ENCODE measurements around the gene KDM4C. TPM values are rescaled to one million over a fixed set of nuclear protein-coding genes. Genes with fewer than 3 reads are reported as not detected.

Gene KDM4C
- total RNA-seq, 4 donors from 2014 or later, result 32.3 to 41.4 (median 35.3) TPM

DNA sequence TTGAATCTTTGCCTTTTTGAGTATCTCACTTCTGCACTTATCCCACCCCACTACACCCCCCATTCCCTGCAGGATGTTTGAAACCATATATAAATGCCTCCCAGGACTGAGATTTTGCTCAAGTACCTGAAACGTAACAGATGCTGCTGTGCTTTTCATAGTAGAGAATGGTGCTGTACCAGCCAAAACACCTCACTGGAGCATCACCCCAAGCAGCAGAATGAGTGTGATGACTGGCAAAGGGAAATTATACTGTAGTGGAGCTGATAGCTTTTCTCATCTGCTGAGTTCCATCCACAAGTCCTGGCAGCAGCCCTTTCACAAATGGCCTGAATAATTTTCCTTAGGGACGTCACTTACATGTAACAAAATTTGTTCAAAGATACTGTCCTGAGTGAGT lies 246.1 kb downstream of the KDM4C start:
- 89 to 92% methylated on average over 2 of the region's 2 CpGs for WGBS, 2 donors
- TF ChIP-seq POLR2A (IDR thresholded peaks at IDR 0.05), result no peak
- TF ChIP-seq, protein P1, sequence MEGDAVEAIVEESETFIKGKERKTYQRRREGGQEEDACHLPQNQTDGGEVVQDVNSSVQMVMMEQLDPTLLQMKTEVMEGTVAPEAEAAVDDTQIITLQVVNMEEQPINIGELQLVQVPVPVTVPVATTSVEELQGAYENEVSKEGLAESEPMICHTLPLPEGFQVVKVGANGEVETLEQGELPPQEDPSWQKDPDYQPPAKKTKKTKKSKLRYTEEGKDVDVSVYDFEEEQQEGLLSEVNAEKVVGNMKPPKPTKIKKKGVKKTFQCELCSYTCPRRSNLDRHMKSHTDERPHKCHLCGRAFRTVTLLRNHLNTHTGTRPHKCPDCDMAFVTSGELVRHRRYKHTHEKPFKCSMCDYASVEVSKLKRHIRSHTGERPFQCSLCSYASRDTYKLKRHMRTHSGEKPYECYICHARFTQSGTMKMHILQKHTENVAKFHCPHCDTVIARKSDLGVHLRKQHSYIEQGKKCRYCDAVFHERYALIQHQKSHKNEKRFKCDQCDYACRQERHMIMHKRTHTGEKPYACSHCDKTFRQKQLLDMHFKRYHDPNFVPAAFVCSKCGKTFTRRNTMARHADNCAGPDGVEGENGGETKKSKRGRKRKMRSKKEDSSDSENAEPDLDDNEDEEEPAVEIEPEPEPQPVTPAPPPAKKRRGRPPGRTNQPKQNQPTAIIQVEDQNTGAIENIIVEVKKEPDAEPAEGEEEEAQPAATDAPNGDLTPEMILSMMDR (IDR thresholded peaks at IDR 0.05), result no peak
- intact Hi-C loops (cut with DNase I; ENCODE audit: low total_unique reads), result no loop called here
- H3K4me3 ChIP-seq (ENCODE audit: low read depth, poor library complexity, severe bottlenecking), result no peak overlapping the region
- no peak for DNase-seq (ENCODE audit: low spot score in 2 of 2)

- H3K4me3 ChIP-seq (ENCODE audit: low read depth, poor library complexity, severe bottlenecking), result no peak overlapping the region
- DNase-seq (ENCODE audit: low spot score in 2 of 2), result no peak
- TF ChIP-seq, protein P1 (IDR thresholded peaks at IDR 0.05), result no peak
- TF ChIP-seq POLR2A (IDR thresholded peaks at IDR 0.05), result no peak
- WGBS, 2 donors, result 77 to 90% methylated on average over 2 of the region's 2 CpGs
- intact Hi-C loops (cut with DNase I; ENCODE audit: low total_unique reads), result no loop called here
Measured at GRCh38 chr9:7006417-7006816, 248.6 kb downstream of the KDM4C start.

GRCh38 chr9:7008411-7008810 lies 250.6 kb downstream of the KDM4C start:
- TF ChIP-seq, protein P1 (IDR thresholded peaks at IDR 0.05), result no peak
- TF ChIP-seq POLR2A (IDR thresholded peaks at IDR 0.05), result no peak
- H3K4me3 ChIP-seq (ENCODE audit: low read depth, poor library complexity, severe bottlenecking), result no peak overlapping the region
- 50 to 60% methylated on average over 2 of the region's 2 CpGs for WGBS, 2 donors
- intact Hi-C loops (cut with DNase I; ENCODE audit: low total_unique reads), result no loop called here
- no peak for DNase-seq (ENCODE audit: low spot score in 2 of 2)

- no peak overlapping the region for H3K4me3 ChIP-seq (ENCODE audit: low read depth, poor library complexity, severe bottlenecking)
- DNase-seq (ENCODE audit: low spot score in 2 of 2), result no peak
- 97 to 100% methylated on average over 1 of the region's 1 CpG for WGBS, 2 donors
- intact Hi-C loops (cut with DNase I; ENCODE audit: low total_unique reads), result no loop called here
- TF ChIP-seq, protein P1 (IDR thresholded peaks at IDR 0.05), result no peak
- no peak for TF ChIP-seq POLR2A (IDR thresholded peaks at IDR 0.05)
Measured at GRCh38 chr9:7009065-7009464, 251.3 kb downstream of the KDM4C start.

DNA sequence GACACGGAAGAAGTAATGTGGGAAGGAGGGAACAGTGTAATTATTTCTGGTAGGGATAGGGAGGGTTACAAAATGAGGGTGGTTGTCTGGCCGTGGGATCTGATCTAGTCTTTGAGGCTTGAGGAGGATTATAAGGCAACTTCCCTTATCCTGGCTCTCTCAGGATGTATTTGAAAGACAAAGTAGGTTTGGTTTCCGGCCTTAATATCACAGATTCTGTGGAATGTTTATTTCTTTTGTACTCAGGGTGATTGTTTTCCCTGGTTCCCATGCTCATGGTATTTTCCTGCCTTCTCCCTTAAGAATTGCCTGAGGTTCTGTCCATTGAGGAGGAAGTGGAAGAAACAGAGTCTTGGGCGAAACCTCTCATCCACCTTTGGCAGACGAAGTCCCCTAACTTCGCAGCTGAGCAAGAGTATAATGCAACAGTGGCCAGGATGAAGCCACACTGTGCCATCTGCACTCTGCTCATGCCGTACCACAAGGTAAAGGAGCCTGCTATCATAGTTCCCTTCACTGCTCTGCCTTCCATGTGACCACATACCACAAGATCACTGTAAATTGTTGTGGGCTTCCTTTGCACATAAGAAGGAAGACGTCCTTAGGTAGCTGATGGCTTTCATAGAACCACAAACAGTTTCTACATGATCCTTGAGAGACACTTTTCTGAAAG lies 253.8 kb downstream of the KDM4C start:
- no peak for TF ChIP-seq POLR2A (IDR thresholded peaks at IDR 0.05)
- TF ChIP-seq, protein P1 (IDR thresholded peaks at IDR 0.05), result no peak
- intact Hi-C loops (cut with DNase I; ENCODE audit: low total_unique reads), result no loop called here
- H3K4me3 ChIP-seq (ENCODE audit: low read depth, poor library complexity, severe bottlenecking), result no peak overlapping the region
- no peak for DNase-seq (ENCODE audit: low spot score in 2 of 2)
- WGBS, 2 donors, result 79 to 81% methylated on average over 8 of the region's 8 CpGs

- no peak for DNase-seq (ENCODE audit: low spot score in 2 of 2)
- H3K4me3 ChIP-seq (ENCODE audit: low read depth, poor library complexity, severe bottlenecking), result no peak overlapping the region
- 92 to 96% methylated on average over 4 of the region's 4 CpGs for WGBS, 2 donors
- intact Hi-C loops (cut with DNase I; ENCODE audit: low total_unique reads), result no loop called here
- no peak for TF ChIP-seq POLR2A (IDR thresholded peaks at IDR 0.05)
- TF ChIP-seq, protein P1 (IDR thresholded peaks at IDR 0.05), result no peak
Measured at GRCh38 chr9:7027996-7028395, 270.2 kb downstream of the KDM4C start.
